Measurements from ENCODE around the gene CPTP. TPM values are rescaled to one million over a fixed set of nuclear protein-coding genes. Genes with fewer than 3 reads are reported as not detected.

CPTP gene
- total and polyA plus RNA-seq, 2 of the 13 experiments (the other 11 are each of a cell fraction or from before 2014, with no cell fraction given), result 5.5 to 9.3 TPM

DNA sequence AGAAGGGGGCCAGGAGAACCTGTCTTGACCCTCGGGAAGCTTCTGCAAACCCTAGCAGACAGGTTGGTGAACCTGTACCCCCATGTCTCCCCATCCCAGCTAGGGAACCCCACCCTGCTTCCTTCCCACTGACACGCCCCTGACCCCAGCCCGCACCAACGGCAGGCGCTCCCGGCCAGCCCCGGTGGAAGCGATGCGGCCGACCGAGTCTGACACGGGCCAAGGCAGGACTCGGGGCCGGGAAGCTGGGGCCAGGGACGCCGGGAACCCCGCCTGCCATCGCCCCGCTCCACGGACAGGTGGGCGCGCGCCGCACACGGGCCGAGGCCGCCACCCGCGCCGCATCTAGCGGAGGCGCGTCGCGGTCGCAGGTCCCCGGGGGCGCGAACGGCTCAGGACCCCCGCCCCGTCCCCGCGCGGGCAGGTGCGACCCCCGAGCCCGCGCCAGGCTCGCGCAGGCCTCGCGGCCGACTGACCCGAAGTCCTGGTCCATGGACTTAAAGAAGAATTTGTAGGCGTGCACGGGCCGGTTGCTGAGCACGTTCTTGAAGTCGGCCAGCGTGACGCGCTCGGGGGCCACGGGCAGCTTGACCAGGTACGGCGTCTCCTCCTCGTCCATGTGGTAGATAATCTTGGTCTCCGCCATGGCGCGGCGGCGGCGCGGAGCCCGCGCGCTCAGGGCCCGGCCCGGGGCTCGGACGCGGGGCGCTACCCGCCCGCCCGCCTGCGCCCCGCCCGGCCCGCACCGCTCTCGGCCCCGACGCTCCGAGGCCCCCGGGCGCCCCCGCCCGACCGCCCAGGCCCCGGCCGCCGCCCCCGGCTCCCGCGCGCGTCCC, 24.0 kb downstream of the CPTP start (continued):
- TF ChIP-seq, protein P1, sequence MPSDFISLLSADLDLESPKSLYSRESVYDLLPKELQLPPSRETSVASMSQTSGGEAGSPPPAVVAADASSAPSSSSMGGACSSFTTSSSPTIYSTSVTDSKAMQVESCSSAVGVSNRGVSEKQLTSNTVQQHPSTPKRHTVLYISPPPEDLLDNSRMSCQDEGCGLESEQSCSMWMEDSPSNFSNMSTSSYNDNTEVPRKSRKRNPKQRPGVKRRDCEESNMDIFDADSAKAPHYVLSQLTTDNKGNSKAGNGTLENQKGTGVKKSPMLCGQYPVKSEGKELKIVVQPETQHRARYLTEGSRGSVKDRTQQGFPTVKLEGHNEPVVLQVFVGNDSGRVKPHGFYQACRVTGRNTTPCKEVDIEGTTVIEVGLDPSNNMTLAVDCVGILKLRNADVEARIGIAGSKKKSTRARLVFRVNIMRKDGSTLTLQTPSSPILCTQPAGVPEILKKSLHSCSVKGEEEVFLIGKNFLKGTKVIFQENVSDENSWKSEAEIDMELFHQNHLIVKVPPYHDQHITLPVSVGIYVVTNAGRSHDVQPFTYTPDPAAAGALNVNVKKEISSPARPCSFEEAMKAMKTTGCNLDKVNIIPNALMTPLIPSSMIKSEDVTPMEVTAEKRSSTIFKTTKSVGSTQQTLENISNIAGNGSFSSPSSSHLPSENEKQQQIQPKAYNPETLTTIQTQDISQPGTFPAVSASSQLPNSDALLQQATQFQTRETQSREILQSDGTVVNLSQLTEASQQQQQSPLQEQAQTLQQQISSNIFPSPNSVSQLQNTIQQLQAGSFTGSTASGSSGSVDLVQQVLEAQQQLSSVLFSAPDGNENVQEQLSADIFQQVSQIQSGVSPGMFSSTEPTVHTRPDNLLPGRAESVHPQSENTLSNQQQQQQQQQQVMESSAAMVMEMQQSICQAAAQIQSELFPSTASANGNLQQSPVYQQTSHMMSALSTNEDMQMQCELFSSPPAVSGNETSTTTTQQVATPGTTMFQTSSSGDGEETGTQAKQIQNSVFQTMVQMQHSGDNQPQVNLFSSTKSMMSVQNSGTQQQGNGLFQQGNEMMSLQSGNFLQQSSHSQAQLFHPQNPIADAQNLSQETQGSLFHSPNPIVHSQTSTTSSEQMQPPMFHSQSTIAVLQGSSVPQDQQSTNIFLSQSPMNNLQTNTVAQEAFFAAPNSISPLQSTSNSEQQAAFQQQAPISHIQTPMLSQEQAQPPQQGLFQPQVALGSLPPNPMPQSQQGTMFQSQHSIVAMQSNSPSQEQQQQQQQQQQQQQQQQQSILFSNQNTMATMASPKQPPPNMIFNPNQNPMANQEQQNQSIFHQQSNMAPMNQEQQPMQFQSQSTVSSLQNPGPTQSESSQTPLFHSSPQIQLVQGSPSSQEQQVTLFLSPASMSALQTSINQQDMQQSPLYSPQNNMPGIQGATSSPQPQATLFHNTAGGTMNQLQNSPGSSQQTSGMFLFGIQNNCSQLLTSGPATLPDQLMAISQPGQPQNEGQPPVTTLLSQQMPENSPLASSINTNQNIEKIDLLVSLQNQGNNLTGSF (CRISPR knock-in tag; IDR thresholded peaks at IDR 0.05), result 0 out of 2 replicates have a peak, but pooled peaks have one; percentile 17
- TF ChIP-seq ZNF337 (CRISPR knock-in tag; IDR thresholded peaks at IDR 0.05; ENCODE audit: borderline replicate concordance, low read depth) (no peak), NFE2L1 (CRISPR knock-in tag; IDR thresholded peaks at IDR 0.05; ENCODE audit: borderline replicate concordance) (no peak), SRSF4 (IDR thresholded peaks at IDR 0.05; ENCODE audit: low read depth, low read length, poor library complexity, severe bottlenecking) (no peak), KMT2A (CRISPR knock-in tag; IDR thresholded peaks at IDR 0.05) (no peak), ZNF446 (CRISPR knock-in tag; IDR thresholded peaks at IDR 0.05) (no peak), SAP130 (CRISPR knock-in tag; IDR thresholded peaks at IDR 0.05; ENCODE audit: low read depth) (peak; percentile 31; the same call in 1 of the 2 replicates)
- TF ChIP-seq, protein P2, sequence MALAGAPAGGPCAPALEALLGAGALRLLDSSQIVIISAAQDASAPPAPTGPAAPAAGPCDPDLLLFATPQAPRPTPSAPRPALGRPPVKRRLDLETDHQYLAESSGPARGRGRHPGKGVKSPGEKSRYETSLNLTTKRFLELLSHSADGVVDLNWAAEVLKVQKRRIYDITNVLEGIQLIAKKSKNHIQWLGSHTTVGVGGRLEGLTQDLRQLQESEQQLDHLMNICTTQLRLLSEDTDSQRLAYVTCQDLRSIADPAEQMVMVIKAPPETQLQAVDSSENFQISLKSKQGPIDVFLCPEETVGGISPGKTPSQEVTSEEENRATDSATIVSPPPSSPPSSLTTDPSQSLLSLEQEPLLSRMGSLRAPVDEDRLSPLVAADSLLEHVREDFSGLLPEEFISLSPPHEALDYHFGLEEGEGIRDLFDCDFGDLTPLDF (CRISPR knock-in tag; IDR thresholded peaks at IDR 0.05), result no peak
- TF ChIP-seq, protein P3, sequence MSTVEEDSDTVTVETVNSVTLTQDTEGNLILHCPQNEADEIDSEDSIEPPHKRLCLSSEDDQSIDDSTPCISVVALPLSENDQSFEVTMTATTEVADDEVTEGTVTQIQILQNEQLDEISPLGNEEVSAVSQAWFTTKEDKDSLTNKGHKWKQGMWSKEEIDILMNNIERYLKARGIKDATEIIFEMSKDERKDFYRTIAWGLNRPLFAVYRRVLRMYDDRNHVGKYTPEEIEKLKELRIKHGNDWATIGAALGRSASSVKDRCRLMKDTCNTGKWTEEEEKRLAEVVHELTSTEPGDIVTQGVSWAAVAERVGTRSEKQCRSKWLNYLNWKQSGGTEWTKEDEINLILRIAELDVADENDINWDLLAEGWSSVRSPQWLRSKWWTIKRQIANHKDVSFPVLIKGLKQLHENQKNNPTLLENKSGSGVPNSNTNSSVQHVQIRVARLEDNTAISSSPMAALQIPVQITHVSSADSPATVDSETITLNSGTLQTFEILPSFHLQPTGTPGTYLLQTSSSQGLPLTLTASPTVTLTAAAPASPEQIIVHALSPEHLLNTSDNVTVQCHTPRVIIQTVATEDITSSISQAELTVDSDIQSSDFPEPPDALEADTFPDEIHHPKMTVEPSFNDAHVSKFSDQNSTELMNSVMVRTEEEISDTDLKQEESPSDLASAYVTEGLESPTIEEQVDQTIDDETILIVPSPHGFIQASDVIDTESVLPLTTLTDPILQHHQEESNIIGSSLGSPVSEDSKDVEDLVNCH (CRISPR knock-in tag; IDR thresholded peaks at IDR 0.05), result no peak
- TF ChIP-seq, protein P4, sequence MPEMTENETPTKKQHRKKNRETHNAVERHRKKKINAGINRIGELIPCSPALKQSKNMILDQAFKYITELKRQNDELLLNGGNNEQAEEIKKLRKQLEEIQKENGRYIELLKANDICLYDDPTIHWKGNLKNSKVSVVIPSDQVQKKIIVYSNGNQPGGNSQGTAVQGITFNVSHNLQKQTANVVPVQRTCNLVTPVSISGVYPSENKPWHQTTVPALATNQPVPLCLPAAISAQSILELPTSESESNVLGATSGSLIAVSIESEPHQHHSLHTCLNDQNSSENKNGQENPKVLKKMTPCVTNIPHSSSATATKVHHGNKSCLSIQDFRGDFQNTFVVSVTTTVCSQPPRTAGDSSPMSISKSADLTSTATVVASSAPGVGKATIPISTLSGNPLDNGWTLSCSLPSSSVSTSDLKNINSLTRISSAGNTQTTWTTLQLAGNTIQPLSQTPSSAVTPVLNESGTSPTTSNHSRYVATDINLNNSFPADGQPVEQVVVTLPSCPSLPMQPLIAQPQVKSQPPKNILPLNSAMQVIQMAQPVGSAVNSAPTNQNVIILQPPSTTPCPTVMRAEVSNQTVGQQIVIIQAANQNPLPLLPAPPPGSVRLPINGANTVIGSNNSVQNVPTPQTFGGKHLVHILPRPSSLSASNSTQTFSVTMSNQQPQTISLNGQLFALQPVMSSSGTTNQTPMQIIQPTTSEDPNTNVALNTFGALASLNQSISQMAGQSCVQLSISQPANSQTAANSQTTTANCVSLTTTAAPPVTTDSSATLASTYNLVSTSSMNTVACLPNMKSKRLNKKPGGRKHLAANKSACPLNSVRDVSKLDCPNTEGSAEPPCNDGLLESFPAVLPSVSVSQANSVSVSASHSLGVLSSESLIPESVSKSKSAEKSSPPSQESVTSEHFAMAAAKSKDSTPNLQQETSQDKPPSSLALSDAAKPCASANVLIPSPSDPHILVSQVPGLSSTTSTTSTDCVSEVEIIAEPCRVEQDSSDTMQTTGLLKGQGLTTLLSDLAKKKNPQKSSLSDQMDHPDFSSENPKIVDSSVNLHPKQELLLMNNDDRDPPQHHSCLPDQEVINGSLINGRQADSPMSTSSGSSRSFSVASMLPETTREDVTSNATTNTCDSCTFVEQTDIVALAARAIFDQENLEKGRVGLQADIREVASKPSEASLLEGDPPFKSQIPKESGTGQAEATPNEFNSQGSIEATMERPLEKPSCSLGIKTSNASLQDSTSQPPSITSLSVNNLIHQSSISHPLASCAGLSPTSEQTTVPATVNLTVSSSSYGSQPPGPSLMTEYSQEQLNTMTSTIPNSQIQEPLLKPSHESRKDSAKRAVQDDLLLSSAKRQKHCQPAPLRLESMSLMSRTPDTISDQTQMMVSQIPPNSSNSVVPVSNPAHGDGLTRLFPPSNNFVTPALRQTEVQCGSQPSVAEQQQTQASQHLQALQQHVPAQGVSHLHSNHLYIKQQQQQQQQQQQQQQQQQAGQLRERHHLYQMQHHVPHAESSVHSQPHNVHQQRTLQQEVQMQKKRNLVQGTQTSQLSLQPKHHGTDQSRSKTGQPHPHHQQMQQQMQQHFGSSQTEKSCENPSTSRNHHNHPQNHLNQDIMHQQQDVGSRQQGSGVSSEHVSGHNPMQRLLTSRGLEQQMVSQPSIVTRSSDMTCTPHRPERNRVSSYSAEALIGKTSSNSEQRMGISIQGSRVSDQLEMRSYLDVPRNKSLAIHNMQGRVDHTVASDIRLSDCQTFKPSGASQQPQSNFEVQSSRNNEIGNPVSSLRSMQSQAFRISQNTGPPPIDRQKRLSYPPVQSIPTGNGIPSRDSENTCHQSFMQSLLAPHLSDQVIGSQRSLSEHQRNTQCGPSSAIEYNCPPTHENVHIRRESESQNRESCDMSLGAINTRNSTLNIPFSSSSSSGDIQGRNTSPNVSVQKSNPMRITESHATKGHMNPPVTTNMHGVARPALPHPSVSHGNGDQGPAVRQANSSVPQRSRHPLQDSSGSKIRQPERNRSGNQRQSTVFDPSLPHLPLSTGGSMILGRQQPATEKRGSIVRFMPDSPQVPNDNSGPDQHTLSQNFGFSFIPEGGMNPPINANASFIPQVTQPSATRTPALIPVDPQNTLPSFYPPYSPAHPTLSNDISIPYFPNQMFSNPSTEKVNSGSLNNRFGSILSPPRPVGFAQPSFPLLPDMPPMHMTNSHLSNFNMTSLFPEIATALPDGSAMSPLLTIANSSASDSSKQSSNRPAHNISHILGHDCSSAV (CRISPR knock-in tag; IDR thresholded peaks at IDR 0.05; ENCODE audit: borderline replicate concordance), result no peak
